Measurements from ENCODE around the gene NCKAP5.

GRCh38 chr2:132751836-132752235 lies 816.4 kb downstream of the NCKAP5 start:
- no peak for TF ChIP-seq CBX5 (IDR thresholded peaks at IDR 0.05; ENCODE audit: low read depth, low read length)
- no peak for TF ChIP-seq CTCF (IDR thresholded peaks at IDR 0.05; ENCODE audit: control extremely low read depth in 1 of 3, insufficient read depth in 1 of 3, low read depth in 1 of 3, low read length in 3 of 3)
- no peak for TF ChIP-seq POLR2AphosphoS5 (IDR thresholded peaks at IDR 0.05; ENCODE audit: low read depth, low read length)
